Glomerular visceral epithelial cell (primary cell): Measurements from ENCODE around the gene ORC4.

Experiments used
- DNase-seq: peaks from one replicate; pipeline ENCODE4 v3.0.0-alpha.2; 2016; ENCODE audit errors: extremely low spot score

The ORC4 gene

GRCh38 chr2:147933931-147934330 lies 86.6 kb downstream of the ORC4 start:
- DNase-seq: no peak

- no peak for DNase-seq
Observed at GRCh38 chr2:147927053-147927588, 93.4 kb downstream of the ORC4 start.

GRCh38 chr2:147925886-147926285 lies 94.7 kb downstream of the ORC4 start:
- DNase-seq: no peak

- no peak for DNase-seq
Observed at GRCh38 chr2:147924647-147925046, 95.9 kb downstream of the ORC4 start.

- no peak for DNase-seq
Observed at GRCh38 chr2:147923846-147924245, 96.7 kb downstream of the ORC4 start.

GRCh38 chr2:147917161-147917560 lies 103.4 kb downstream of the ORC4 start:
- DNase-seq: no peak

- DNase-seq: no peak
Observed at GRCh38 chr2:147916723-147917122, 103.8 kb downstream of the ORC4 start.

- no peak for DNase-seq
Observed at GRCh38 chr2:147916067-147916466, 104.5 kb downstream of the ORC4 start.

GRCh38 chr2:147913701-147914480 lies 106.6 kb downstream of the ORC4 start:
- no peak for DNase-seq

- DNase-seq: peak; percentile 73
Observed at GRCh38 chr2:147910990-147911473, 109.5 kb downstream of the ORC4 start.

- no peak for DNase-seq
Observed at GRCh38 chr2:147909178-147909577, 111.4 kb downstream of the ORC4 start.

- no peak for DNase-seq
Observed at GRCh38 chr2:147904051-147904450, 116.5 kb downstream of the ORC4 start.

GRCh38 chr2:147888680-147889079 lies 131.9 kb downstream of the ORC4 start:
- no peak for DNase-seq

- DNase-seq: no peak
Observed at GRCh38 chr2:147886136-147886535, 134.4 kb downstream of the ORC4 start.

GRCh38 chr2:147884830-147885229 lies 135.7 kb downstream of the ORC4 start:
- no peak for DNase-seq

- DNase-seq: no peak
Observed at GRCh38 chr2:147882631-147883030, 137.9 kb downstream of the ORC4 start.
